Dendritic cell treated with granulocyte-macrophage colony-stimulating factor and Interleukin-4, amounts not matched to agents 40 ng/mL and 50 ng/mL, for 4 days (primary cell): Measurements from ENCODE around the gene KIR2DL3.

ENCODE experiments used
- H3K27ac Mint-ChIP-seq: one replicate; pipeline ENCODE4 v1.8.0; 2022; ENCODE audit warnings: mild to moderate bottlenecking, mixed read lengths
- H3K27me3 Mint-ChIP-seq: one replicate; pipeline ENCODE4 v1.8.0; 2022; ENCODE audit warnings: mild to moderate bottlenecking, mixed read lengths
- H3K36me3 Mint-ChIP-seq: one replicate; pipeline ENCODE4 v1.8.0; 2022; ENCODE audit warnings: low read depth, mixed read lengths
- H3K4me1 Mint-ChIP-seq: one replicate; pipeline ENCODE4 v1.8.0; 2022; ENCODE audit warnings: low read depth, mixed read lengths
- H3K4me3 Mint-ChIP-seq: one replicate; pipeline ENCODE4 v1.8.0; 2022; ENCODE audit warnings: mild to moderate bottlenecking, moderate library complexity, mixed read lengths
- H3K9me3 Mint-ChIP-seq: one replicate; pipeline ENCODE4 v1.8.0; 2022; ENCODE audit warnings: mixed read lengths
- intact Hi-C: fragments of 100-400 bp; cut with micrococcal nuclease; formaldehyde crosslinking; loops from one replicate; pipeline ENCODE4 v1.15.0; 2022

Gene KIR2DL3

DNA sequence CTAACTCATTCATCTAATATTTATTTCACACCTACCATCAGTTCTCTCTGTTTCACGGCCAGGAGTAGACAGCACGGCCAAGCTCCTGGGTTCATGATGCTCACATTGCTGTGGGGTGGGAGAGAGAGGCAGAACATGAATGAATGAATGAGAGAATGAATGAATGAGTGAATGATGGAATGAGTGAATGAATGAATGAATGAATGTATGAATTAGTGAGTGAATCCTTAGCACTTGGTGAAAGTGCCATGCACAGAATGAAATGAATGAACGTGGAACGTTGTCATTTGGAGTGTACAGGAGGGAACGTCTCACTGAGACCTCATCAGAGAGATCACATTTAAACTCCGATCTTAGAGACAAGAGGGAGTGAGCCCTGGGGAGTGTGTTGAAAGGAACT lies 53.2 kb downstream of the KIR2DL3 start:
- no peaks in the 10 kb centered on the region for H3K27me3 Mint-ChIP-seq

DNA sequence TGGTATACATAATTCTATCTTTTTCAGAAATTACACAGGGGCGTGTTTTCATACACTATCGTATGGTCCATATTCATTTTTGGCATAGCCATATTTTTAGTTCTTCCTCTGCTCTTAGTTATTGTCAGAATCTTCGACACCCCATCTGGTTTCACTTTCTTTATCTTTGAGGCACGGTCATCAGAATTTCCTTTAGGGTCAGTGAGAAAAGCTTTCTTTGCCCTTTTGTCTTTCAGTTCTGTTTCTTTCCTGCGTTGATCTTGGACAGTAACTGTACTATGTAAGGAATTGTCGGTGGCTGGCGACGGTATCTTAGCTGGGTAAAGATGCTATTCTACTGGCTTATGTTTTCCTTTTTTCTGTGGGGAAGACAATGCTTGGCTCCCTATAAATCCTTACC lies 54.5 kb downstream of the KIR2DL3 start:
- Mint-ChIP-seq H3K4me3 (peak overlapping the region; percentile 63), H3K9me3 (no peaks in the 10 kb centered on the region), H3K27me3 (no peaks in the 10 kb centered on the region), H3K27ac (peak overlapping the region; percentile 48), H3K4me1 (peaks cover 19% of the 10 kb centered on the region), H3K36me3 (no peaks in the 10 kb centered on the region)
- intact Hi-C loops = no loop called here

More for the DNA sequence above, 53.2 kb downstream of the KIR2DL3 start:
- Mint-ChIP-seq H3K27ac (no peak overlapping the region), H3K36me3 (no peaks in the 10 kb centered on the region), H3K9me3 (no peaks in the 10 kb centered on the region), H3K4me3 (no peak overlapping the region), H3K4me1 (peaks cover 32% of the 10 kb centered on the region)
- intact Hi-C loops = no loop called here

DNA sequence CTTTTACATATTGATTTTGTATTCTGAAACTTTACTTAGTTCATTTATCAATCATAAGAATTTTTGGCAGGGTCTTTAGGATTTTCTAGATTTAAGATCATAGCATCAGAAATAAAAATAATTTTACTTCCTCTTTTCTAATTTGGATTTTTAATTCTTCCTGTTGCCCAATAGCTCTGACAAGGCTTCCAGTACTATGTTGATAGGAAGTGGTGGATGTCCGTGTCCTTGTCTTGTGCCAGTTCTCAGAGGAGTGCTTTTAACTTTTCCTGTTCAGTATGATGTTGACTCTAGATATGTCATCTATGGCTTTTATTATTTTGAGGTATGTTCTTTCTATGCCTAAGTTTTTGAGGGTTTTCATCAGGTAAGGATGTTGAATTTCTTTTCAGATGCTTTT lies 57.4 kb downstream of the KIR2DL3 start:
- H3K27ac Mint-ChIP-seq = no peak overlapping the region
- H3K9me3 Mint-ChIP-seq = peaks cover 6% of the 10 kb centered on the region
- no peaks in the 10 kb centered on the region for H3K36me3 Mint-ChIP-seq
- peaks cover 6% of the 10 kb centered on the region for H3K4me1 Mint-ChIP-seq
- no peaks in the 10 kb centered on the region for H3K27me3 Mint-ChIP-seq
- H3K4me3 Mint-ChIP-seq = no peak overlapping the region
- intact Hi-C loops = no loop called here
